Endodermal cell (in vitro differentiated cells): Measurements from ENCODE around the gene TIMM44. TPM values are rescaled to one million over a fixed set of nuclear protein-coding genes. Genes with fewer than 3 reads are reported as not detected.

Experiments used
- DNase-seq: peaks from one replicate; pipeline ENCODE4 v3.0.0-alpha.2; 2017
- H3K27ac ChIP-seq: 2 replicates; pipeline ENCODE4 v1.5.1; 2013; ENCODE audit warnings: mild to moderate bottlenecking, low read depth, low read length, moderate library complexity
- H3K27me3 ChIP-seq: 2 replicates; pipeline ENCODE4 v1.6.1; 2013; ENCODE audit warnings: mild to moderate bottlenecking, low read length, moderate library complexity; ENCODE audit not compliant: insufficient read depth, control insufficient read depth, poor library complexity, severe bottlenecking
- H3K36me3 ChIP-seq: 2 replicates; pipeline ENCODE4 v1.7.0; 2013; ENCODE audit warnings: mild to moderate bottlenecking, low read length, moderate library complexity; ENCODE audit not compliant: control insufficient read depth, insufficient read depth
- H3K4me1 ChIP-seq: one replicate; pipeline ENCODE4 v1.7.0; 2013; ENCODE audit warnings: low read length; ENCODE audit not compliant: control insufficient read depth, insufficient read depth
- H3K4me3 ChIP-seq: 2 replicates; pipeline ENCODE4 v1.5.1; 2013; ENCODE audit warnings: mild to moderate bottlenecking, low read length, moderate library complexity
- H3K9ac ChIP-seq: 2 replicates; pipeline ENCODE4 v1.6.1; 2013; ENCODE audit warnings: mild to moderate bottlenecking, low read length, moderate library complexity; ENCODE audit not compliant: poor library complexity, severe bottlenecking; ENCODE audit errors: extremely low read depth
- H3K9me3 ChIP-seq: 2 replicates; pipeline ENCODE4 v1.6.1; 2013; ENCODE audit warnings: mild to moderate bottlenecking, low read length, moderate library complexity; ENCODE audit not compliant: control insufficient read depth
- H3K27ac Mint-ChIP-seq: 2 replicates; pipeline ENCODE4 v1.8.0; 2020; ENCODE audit warnings: mixed read lengths
- H3K27me3 Mint-ChIP-seq: 2 replicates; pipeline ENCODE4 v1.8.0; 2021; ENCODE audit warnings: mild to moderate bottlenecking, mixed read lengths; ENCODE audit not compliant: insufficient read depth
- H3K36me3 Mint-ChIP-seq: 2 replicates; pipeline ENCODE4 v1.8.0; 2020; ENCODE audit warnings: low read depth, mixed read lengths
- H3K4me1 Mint-ChIP-seq: 2 replicates; pipeline ENCODE4 v1.8.0; 2020; ENCODE audit warnings: mixed read lengths
- H3K4me3 Mint-ChIP-seq: 2 replicates; pipeline ENCODE4 v1.8.0; 2020; ENCODE audit warnings: mild to moderate bottlenecking, moderate library complexity, mixed read lengths
- H3K9me3 Mint-ChIP-seq: 2 replicates; pipeline ENCODE4 v1.8.0; 2020; ENCODE audit warnings: mild to moderate bottlenecking, mixed read lengths
- WGBS, 2 experiments: methylation state at CpG; one replicate each; pipeline versions ENCODE4 v1.1.5 to v1.1.7; 2013; ENCODE audit warnings: missing lambda C conversion rate in 2 of 2, mixed read lengths in 1 of 2; ENCODE audit not compliant: insufficient coverage in 1 of 2, insufficient read length in 1 of 2; 5-methylcytosine and 5-hydroxymethylcytosine counted together
- total RNA-seq, 2 donors: library from RNA; stranded (reverse); fragmentation: NEBNext Ultra II Directional in 1 of 2; extraction: Animal tissue kit (Norgen Biotek cat#: 25700) in 1 of 2; gene quantifications; 2 replicates in 1 of 2; 3 replicates in 1 of 2; pipeline ENCODE4 v1.2.1, GENCODE V29; 2021
- TF ChIP-seq, protein P1 (sequence below): fragments of 200-600 bp; sonication (generic); conservative IDR thresholded peaks from 2 replicates; pipeline ENCODE4 v1.5.0; 2021; ENCODE audit warnings: antibody characterized with exemption, mild to moderate bottlenecking

The TIMM44 gene
- total RNA-seq, 2 donors from 2014 or later = 78.1 to 80.0 TPM

DNA sequence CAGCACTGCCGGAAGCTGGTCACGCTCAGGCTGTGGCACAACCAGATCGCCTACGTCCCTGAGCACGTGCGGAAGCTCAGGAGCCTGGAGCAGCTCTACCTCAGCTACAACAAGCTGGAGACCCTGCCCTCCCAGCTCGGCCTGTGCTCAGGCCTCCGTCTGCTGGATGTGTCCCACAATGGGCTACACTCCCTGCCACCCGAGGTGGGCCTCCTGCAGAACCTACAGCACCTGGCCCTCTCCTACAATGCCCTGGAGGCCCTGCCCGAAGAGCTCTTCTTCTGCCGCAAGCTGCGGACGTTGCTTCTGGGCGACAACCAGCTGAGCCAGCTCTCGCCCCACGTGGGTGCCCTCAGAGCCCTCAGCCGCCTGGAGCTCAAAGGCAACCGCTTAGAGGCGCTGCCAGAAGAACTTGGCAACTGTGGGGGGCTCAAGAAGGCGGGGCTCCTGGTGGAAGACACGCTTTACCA is 43.0 kb downstream of the TIMM44 start:
- TF ChIP-seq, protein P1, sequence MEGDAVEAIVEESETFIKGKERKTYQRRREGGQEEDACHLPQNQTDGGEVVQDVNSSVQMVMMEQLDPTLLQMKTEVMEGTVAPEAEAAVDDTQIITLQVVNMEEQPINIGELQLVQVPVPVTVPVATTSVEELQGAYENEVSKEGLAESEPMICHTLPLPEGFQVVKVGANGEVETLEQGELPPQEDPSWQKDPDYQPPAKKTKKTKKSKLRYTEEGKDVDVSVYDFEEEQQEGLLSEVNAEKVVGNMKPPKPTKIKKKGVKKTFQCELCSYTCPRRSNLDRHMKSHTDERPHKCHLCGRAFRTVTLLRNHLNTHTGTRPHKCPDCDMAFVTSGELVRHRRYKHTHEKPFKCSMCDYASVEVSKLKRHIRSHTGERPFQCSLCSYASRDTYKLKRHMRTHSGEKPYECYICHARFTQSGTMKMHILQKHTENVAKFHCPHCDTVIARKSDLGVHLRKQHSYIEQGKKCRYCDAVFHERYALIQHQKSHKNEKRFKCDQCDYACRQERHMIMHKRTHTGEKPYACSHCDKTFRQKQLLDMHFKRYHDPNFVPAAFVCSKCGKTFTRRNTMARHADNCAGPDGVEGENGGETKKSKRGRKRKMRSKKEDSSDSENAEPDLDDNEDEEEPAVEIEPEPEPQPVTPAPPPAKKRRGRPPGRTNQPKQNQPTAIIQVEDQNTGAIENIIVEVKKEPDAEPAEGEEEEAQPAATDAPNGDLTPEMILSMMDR = no peak
- no peak for DNase-seq
- H3K9me3 ChIP-seq = no peaks in the 10 kb centered on the region
- no peaks in the 10 kb centered on the region for H3K27me3 ChIP-seq
- 87 to 89% methylated on average over 15 to 21 of the region's 21 CpGs for WGBS, 2 experiments
- peaks cover 8% of the 10 kb centered on the region for H3K4me1 Mint-ChIP-seq
- H3K36me3 ChIP-seq = no peaks in the 10 kb centered on the region
- H3K9ac ChIP-seq = no peak overlapping the region
- peaks cover 9% of the 10 kb centered on the region for H3K36me3 Mint-ChIP-seq
- H3K27me3 Mint-ChIP-seq = no peaks in the 10 kb centered on the region
- H3K9me3 Mint-ChIP-seq = no peaks in the 10 kb centered on the region
- H3K4me1 ChIP-seq = no peaks in the 10 kb centered on the region
- no peak overlapping the region for H3K27ac ChIP-seq
- H3K4me3 ChIP-seq = no peak overlapping the region
- no peak overlapping the region for H3K4me3 Mint-ChIP-seq
- H3K27ac Mint-ChIP-seq = no peak overlapping the region

DNA sequence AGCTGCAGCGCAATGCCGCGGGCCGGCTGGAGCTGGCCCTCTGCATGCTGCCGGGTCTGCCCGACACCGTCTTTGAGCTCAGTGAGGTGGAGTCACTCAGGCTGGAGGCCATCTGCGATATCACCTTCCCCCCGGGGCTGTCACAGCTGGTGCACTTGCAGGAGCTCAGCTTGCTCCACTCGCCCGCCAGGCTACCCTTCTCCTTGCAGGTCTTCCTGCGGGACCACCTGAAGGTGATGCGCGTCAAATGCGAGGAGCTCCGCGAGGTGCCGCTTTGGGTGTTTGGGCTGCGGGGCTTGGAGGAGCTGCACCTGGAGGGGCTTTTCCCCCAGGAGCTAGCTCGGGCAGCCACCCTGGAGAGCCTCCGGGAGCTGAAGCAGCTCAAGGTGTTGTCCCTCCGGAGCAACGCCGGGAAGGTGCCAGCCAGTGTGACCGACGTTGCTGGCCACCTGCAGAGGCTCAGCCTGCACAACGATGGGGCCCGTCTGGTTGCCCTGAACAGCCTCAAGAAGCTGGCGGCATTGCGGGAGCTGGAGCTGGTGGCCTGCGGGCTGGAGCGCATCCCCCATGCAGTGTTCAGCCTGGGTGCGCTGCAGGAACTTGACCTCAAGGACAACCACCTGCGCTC is 43.6 kb downstream of the TIMM44 start:
- H3K27me3 ChIP-seq = no peaks in the 10 kb centered on the region
- 91 to 96% methylated on average over 29 to 34 of the region's 34 CpGs for WGBS, 2 experiments
- H3K36me3 ChIP-seq = no peaks in the 10 kb centered on the region
- DNase-seq = no peak
- Mint-ChIP-seq H3K36me3 (peaks cover 9% of the 10 kb centered on the region), H3K27ac (no peak overlapping the region), H3K4me3 (no peak overlapping the region), H3K4me1 (peaks cover 5% of the 10 kb centered on the region), H3K27me3 (no peaks in the 10 kb centered on the region), H3K9me3 (no peaks in the 10 kb centered on the region)
- TF ChIP-seq, protein P1 = no peak
- no peak overlapping the region for H3K4me3 ChIP-seq
- no peak overlapping the region for H3K27ac ChIP-seq
- no peak overlapping the region for H3K9ac ChIP-seq
- H3K4me1 ChIP-seq = no peaks in the 10 kb centered on the region
- H3K9me3 ChIP-seq = no peaks in the 10 kb centered on the region

DNA sequence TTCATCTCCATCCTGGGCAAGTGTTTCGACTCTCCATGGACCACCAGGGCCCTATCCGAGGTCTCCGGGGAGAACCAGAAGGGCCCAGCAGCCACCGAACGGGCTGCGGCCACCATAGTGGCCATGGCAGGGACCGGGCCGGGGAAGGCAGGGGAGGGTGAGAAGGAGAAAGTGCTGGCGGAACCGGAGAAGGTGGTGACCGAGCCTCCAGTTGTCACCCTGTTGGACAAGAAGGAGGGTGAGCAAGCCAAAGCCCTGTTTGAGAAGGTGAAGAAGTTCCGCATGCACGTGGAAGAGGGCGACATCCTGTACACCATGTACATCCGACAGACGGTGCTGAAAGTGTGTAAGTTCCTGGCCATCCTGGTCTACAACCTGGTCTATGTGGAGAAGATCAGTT is 44.5 kb downstream of the TIMM44 start:
- H3K27me3 ChIP-seq = no peaks in the 10 kb centered on the region
- no peak overlapping the region for H3K4me3 Mint-ChIP-seq
- 94 to 95% methylated on average over 16 of the region's 16 CpGs for WGBS, 2 experiments
- DNase-seq = no peak
- H3K27ac ChIP-seq = no peak overlapping the region
- H3K4me1 Mint-ChIP-seq = no peaks in the 10 kb centered on the region
- H3K9me3 ChIP-seq = no peaks in the 10 kb centered on the region
- no peak overlapping the region for H3K27ac Mint-ChIP-seq
- no peaks in the 10 kb centered on the region for H3K36me3 ChIP-seq
- H3K36me3 Mint-ChIP-seq = peaks cover 9% of the 10 kb centered on the region
- no peak overlapping the region for H3K4me3 ChIP-seq
- H3K9ac ChIP-seq = no peak overlapping the region
- peaks cover 2% of the 10 kb centered on the region for H3K27me3 Mint-ChIP-seq
- no peaks in the 10 kb centered on the region for H3K9me3 Mint-ChIP-seq
- TF ChIP-seq, protein P1 = no peak
- H3K4me1 ChIP-seq = no peaks in the 10 kb centered on the region
